PC-3 (cell line): ENCODE measurements around the gene DPT.
"Not testable (repeated sequence)": the region's sequence is repeated elsewhere in the genome, so short reads cannot be mapped to it uniquely, and the experiment has no call there.

Experiments used
- CTCF ChIP-seq: fragments of 300-600 bp; sonication (generic); conservative IDR thresholded peaks from 2 replicates; pipeline ENCODE4 v1.5.1; 2017; ENCODE audit warnings: antibody characterized with exemption, low read depth, mild to moderate bottlenecking, low read length
- EZH2 ChIP-seq: fragments of 300-600 bp; sonication (generic); IDR thresholded peaks from one replicate; pipeline ENCODE4 v1.6.1; 2017; ENCODE audit warnings: antibody characterized with exemption, mild to moderate bottlenecking, low read length; ENCODE audit not compliant: unreplicated experiment
- EZH2phosphoT487 ChIP-seq: fragments of 300-600 bp; sonication (generic); IDR thresholded peaks from 2 replicates; pipeline ENCODE4 v1.6.1; 2018; ENCODE audit warnings: mild to moderate bottlenecking, antibody characterized with exemption, low read length, borderline replicate concordance

- TF ChIP-seq CTCF, EZH2, EZH2phosphoT487: not testable (repeated sequence)
These were observed 40.9 kb upstream of the DPT start for GRCh38 chr1:168769893-168770292.
